Germinal center (tissue), 1 donor: Measurements from ENCODE around the gene RFC5.
"Not testable (repeated sequence)": the region's sequence is repeated elsewhere in the genome, so short reads cannot be mapped to it uniquely, and the experiment has no call there.

Experiments used
- DNase-seq: peaks from one replicate; pipeline ENCODE4 v3.0.0; 2012; ENCODE audit warnings: mixed read lengths, low spot score

The RFC5 gene

DNA sequence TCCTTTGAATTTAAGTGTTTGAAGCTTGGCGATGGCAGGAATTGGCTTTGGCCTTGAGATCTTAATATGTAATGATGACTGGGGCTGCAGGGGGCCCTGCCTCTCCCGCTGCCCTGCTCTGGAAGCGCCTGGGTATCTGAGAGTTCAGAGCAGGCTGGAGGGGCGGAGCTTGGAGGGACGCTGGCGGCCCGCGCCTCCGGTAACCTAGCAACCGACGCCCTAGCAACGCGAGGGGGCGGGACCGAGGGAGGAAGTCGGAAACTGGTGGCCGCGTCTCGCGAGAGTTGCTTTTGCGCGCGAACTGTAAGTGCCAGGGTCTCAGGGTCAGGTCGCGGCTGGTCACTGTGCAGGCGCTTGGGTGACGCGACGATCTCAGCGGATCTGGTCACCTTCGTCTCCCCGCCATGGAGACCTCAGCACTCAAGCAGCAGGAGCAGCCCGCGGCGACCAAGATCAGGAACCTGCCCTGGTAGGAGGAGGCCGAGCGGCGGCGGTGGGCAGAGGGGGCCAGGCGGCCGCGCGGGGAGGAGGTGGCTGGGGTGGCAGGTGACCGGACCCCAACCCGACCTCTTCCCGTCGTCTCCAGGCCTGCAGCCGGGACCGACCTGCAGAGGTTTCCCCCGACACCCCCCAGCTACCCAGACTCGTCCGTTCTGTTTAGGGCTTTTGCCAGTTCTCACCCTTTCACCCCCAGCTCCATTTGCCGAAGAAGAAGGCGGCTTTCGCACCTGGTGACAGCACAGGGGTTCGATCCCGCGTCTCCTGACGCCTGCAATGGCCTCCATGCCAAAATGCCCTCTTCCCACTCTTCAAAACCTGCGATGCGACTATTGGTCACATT is at the start of gene RFC5:
RFC5 (plus strand) TSS at position 280 of the 841 bp plus-strand sequence; CDS start at position 405, 125 bp downstream.
- peak; percentile 97 for DNase-seq

GRCh38 chr12:117967043-117967442 is 49.5 kb upstream of the RFC5 start:
- DNase-seq = no peak

DNA sequence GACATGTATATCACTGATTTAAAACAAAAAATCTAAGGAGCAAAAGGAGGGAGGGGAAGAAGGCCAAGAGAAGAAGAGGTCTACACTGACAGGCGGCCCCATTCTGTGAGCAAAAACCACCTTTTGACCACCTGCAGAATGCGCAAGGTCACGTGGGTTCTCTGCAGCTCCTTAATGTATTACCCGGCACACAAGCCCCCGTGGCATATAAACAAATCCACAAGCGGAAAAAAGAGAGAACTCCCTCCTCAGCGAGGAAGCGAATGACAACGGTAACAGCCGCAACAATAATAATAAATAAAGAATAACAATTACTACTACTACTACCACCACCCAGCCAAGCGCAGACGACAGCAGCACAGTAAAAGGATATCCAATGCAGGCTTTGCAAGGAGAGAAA is 49.0 kb upstream of the RFC5 start:
- no peak for DNase-seq

DNA sequence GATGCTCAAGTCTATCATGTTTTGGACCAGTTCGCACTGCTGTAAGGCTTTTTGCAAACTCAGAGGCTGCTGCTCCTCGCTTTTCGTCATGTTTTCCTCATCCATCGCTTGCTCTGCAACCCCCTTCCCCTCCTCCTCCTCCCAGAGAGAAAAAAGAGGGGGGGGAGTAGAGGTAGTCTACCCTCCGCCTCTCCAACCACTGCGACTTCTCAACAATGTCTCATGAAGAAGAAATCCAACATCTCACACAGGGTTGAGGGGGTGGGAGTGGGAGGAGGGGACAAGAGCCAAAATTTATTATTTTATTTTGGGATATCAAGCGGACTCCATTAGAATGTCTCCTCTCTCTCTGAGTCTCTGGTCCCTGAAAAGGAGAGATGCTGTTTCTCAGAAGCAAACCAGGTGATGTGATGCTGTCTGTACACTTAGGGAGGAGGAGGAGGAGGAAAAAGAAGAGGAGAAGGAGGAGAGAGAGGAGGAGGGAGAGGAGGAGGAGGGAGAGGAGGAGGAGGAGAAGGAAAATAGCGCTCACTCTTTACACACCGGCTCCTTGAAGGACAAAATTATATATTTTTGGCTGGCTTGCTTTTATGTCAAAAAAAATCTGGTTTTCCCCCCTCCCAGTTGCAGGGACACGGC is 48.2 kb upstream of the RFC5 start:
- DNase-seq = no peak

DNA sequence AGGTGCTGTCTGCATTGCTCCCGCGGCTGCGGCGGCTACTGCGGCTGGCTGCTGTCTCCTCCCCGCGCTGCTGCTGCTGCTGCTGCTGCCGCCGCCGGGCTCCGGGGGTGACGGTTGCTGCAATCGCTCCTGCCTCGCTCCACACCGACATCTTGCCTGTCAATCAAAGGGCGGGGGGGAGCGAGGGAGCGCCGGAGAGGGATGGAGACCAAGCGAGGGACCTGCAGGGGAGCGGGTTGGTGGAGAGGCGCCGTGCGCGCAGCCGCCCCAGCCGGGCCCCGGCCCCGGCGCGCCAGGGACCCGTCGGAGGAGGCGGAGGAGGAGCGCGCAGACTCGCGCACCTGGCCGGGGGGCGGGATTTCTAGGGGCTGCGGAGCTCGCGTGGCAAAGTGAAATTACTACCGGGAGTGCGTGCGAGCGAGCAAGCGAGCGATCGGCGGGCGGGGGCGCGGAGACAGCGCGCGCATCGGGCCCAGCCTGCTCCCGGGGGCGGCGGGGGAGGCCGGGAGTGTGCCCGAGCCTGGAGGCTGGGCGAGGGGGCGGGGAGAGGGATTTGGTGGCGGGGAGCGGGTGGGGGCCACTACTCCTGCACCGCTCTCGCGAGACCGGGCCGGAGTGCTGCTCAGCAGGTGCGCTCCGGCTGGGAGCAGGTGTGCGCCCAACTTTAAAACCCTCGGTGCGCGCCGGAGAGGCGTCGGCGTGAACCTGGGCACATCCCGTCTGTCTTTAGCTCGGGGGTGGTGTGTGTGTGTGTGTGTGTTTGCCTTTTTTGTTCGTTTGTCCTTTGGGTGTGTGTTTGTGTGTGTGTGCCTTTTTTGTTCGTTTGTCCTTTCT is 47.5 kb upstream of the RFC5 start, which contains the start of gene KSR2:
KSR2 (minus strand) TSS at position 165 of the 834 bp plus-strand sequence. CDS start 735 bp downstream, outside the sequence.
- peak; percentile 85 for DNase-seq

DNA sequence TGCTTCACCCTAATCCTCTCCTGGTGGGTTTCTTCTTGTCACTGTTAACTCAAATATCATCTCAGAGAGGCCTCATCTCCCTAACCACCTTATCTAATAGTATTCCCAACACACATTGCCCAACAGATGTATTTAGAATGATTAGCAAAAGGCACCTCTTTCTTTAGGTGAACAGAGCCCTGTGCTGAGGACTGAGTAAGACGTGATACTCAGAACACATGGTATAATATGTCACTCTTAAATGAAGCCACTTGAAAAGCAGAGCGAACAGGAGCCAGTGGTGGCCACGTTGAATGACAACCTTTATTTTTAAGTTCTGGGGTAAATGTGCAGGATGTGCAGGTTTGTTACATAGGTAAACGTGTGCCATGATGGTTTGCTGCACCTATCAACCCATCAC is 46.2 kb upstream of the RFC5 start:
- no peak for DNase-seq

DNA sequence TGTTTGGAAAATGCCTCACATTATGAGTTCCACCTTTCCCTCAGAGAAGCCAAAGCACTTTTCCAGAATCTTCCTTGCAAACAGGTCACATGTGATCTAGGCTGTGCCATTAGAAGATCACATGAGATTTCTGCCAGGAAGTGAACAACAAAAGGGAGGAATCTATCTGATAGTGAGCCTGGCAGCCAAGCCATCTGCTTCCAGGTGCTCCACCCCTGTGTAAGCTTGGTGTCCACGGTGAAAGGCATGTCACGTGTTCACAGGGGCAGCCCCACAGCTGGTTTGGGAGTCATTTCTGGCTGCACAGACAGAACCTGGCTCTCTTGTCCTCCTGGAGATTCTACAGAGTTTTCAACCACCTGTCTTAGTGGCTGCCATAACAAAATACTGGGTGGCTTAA is 44.2 kb upstream of the RFC5 start:
- no peak for DNase-seq

GRCh38 chr12:117975006-117975405 is 41.5 kb upstream of the RFC5 start:
- no peak for DNase-seq

DNA sequence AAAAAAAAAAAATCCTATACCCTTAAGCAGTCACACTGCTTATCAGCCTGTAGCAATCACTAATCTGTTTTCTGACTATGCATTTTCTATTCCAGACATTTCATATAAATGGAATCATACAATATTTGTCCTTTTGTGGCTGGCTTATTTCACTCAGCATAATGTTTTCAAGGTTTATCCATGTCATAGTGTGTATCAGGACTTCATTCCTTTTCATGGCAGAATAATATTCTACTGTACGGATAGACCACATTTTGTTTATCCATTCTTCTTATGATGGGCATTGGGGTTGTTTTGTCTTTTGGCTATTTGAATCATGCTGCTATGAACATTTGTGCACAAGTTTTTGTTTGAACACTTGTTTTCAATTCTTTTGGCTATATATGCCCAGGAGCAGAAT is 39.1 kb upstream of the RFC5 start:
- DNase-seq = no peak

GRCh38 chr12:117980616-117981015 is 35.9 kb upstream of the RFC5 start:
- DNase-seq = no peak

DNA sequence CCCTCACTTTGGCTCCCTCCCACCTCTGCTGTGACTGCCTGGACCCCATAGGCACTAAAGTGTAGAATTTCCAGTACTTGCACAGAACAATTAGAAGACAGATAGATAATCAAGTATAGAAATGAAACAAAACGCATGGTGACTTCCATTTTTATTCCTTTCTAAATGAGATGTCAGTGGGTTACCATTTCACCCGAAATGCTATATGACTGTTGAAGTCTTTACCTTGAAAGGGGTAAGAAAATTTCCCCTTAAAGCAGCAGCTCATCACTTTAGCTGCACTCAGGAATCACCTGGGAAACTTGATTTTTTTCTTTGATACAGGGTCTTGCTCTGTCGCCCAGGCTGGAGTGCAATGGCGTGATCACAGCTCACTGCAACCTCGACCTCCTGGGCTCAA is 35.2 kb upstream of the RFC5 start:
- no peak for DNase-seq

- DNase-seq = no peak
Measured at GRCh38 chr12:117985182-117985581, 31.3 kb upstream of the RFC5 start.

GRCh38 chr12:117986705-117987469 is 29.6 kb upstream of the RFC5 start:
- DNase-seq = no peak

DNA sequence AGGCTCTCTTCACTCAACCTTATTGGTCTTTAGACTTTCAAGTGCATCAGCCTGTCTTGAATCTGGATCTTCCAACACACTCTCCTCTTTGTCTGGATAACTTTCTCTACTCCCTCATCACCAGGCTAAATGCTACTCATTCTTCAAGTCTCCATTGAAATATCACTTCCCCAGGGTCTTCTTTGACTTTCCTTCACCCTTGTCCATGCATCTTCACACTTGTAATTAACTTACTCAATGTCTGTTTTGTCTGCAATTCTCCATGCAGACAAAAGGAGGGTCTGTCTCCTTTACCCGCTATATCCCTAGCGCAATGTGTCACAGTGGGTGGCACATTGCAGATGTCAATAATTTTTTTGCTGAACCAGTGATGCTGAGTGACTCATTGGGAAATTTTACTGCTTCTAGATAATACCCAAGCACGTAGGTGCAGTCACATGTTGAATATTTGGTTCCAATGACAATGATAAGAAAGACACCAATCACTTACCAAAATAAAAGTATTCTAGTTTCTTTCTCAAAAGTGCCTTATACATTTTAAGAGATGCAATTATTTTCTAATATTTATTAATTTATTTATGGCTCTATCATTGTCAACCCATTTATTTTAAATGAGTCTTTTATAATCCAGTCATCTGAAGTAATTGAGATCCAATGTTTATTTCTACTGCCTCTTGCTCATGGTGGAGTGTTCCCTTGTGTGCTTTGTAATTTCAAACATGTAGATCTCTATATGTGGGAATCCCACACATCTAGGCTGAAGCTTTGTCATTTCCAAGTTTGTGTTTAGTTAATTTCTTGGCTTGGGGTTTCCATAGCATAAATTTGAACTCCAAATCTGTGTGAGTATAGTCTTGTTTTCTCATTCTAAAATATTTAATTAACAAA is 21.7 kb upstream of the RFC5 start:
- DNase-seq = no peak

- no peak for DNase-seq
Measured at GRCh38 chr12:117998719-117999118, 17.8 kb upstream of the RFC5 start.

GRCh38 chr12:117999806-118000205 is 16.7 kb upstream of the RFC5 start:
- not testable (repeated sequence) for DNase-seq

- no peak for DNase-seq
Measured at GRCh38 chr12:118010903-118011302, 5.6 kb upstream of the RFC5 start.

GRCh38 chr12:118011377-118011776 is 5.1 kb upstream of the RFC5 start:
- DNase-seq = no peak

- no peak for DNase-seq
Measured at GRCh38 chr12:118011961-118012360, 4.5 kb upstream of the RFC5 start.

- no peak for DNase-seq
Measured at GRCh38 chr12:118013283-118013682, 3.2 kb upstream of the RFC5 start.

DNA sequence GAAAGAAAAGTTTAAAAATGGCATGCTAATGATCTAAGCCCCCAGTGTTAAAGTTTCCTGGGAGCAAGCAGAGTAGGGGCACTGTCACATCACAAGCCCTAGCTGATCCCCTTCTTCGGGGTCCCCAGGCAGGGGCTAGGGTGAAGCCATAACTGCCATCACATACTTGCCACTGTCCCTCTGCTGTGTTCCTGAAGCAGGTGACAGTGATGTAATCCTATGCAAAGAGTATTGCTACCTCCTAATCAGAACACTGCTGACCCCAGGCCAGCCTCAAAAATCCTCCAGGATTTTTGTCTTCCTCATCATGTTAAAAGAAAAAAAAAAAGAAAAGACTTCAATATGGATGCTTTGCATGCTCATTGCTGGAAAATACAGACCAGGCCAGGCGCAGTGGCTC is 1.2 kb upstream of the RFC5 start:
- no peak for DNase-seq
